H1 (cell line): ENCODE measurements around the gene FOXF1. TPM values are rescaled to one million over a fixed set of nuclear protein-coding genes. Genes with fewer than 3 reads are reported as not detected.

Experiments used
- CTCF ChIA-PET: fragments of 300-600 bp; sonication (Branson Sonifier 250); formaldehyde crosslinking; loops from one replicate; lab custom pipeline; 2021; ENCODE audit not compliant: partially characterized antibody; lab: Charles Lee
- POLR2A ChIA-PET: fragments of 300-600 bp; sonication (Branson Sonifier 250); formaldehyde crosslinking; loops from one replicate; lab custom pipeline; 2021; ENCODE audit warnings: inconsistent platforms; ENCODE audit not compliant: partially characterized antibody; lab: Charles Lee
- DNase-seq, 2 experiments: peaks; one replicate each; pipeline versions ENCODE4 v3.0.0 to v3.0.0-alpha.2; 2010 to 2022; ENCODE audit warnings: low spot score in 2 of 2, low read depth in 1 of 2, mixed read lengths in 1 of 2
- FAIRE-seq: peaks from 2 replicates; lab custom pipeline; 2011; peaks lifted over from hg19 to GRCh38; lab: Jason Lieb, UNC
- H2AFZ ChIP-seq: 2 replicates; pipeline ENCODE4 v1.8.1; 2012; ENCODE audit warnings: low read length, inconsistent platforms
- H2AK5ac ChIP-seq: 2 replicates; pipeline ENCODE4 v1.6.1; 2013; ENCODE audit warnings: low read depth, low read length
- H2BK120ac ChIP-seq: replicated peaks from 2 replicates; pipeline ENCODE3; 2013; ENCODE audit warnings: low read depth, low read length, inconsistent platforms
- H2BK12ac ChIP-seq: 2 replicates; pipeline ENCODE4 v1.6.1; 2013; ENCODE audit warnings: low read depth, low read length
- H2BK15ac ChIP-seq: 2 replicates; pipeline ENCODE4 v1.6.1; 2013; ENCODE audit warnings: low read length
- H2BK20ac ChIP-seq: 2 replicates; pipeline ENCODE4 v1.6.1; 2013; ENCODE audit warnings: low read length
- H2BK5ac ChIP-seq: 2 replicates; pipeline ENCODE4 v1.6.1; 2013; ENCODE audit warnings: low read depth, low read length
- H3K14ac ChIP-seq: 2 replicates; pipeline ENCODE4 v1.6.1; 2013; ENCODE audit warnings: inconsistent platforms; ENCODE audit not compliant: insufficient read length
- H3K18ac ChIP-seq: 2 replicates; pipeline ENCODE4 v1.6.1; 2013; ENCODE audit warnings: low read length; ENCODE audit errors: extremely low read depth
- H3K23ac ChIP-seq: 2 replicates; pipeline ENCODE4 v1.6.1; 2013; ENCODE audit warnings: inconsistent platforms; ENCODE audit not compliant: insufficient read length
- H3K23me2 ChIP-seq: 2 replicates; pipeline ENCODE4 v1.6.1; 2013; ENCODE audit warnings: low read depth, low read length
- H3K27ac ChIP-seq: 2 replicates; pipeline ENCODE4 v1.6.1; 2011; ENCODE audit warnings: low read depth, low read length, inconsistent platforms
- H3K27me3 ChIP-seq, 4 experiments: replicated peaks in 1 of 4; 1 replicate in 1 of 4; 2 replicates in 3 of 4; pipeline versions ENCODE4 v1.6.1 to v1.8.1; 2011 to 2013; ENCODE audit warnings: low read length in 3 of 4, mild to moderate bottlenecking in 3 of 4, inconsistent platforms in 2 of 4, mixed read lengths in 2 of 4, moderate library complexity in 1 of 4; ENCODE audit not compliant: control insufficient read depth in 3 of 4, insufficient read depth in 3 of 4; ENCODE audit errors: extremely low read depth in 1 of 4
- H3K36me3 ChIP-seq, 4 experiments: 2 replicates each; pipeline versions ENCODE4 v1.6.1 to v1.8.1; 2011 to 2013; ENCODE audit warnings: mild to moderate bottlenecking in 4 of 4, low read length in 3 of 4, moderate library complexity in 2 of 4, control low read depth in 1 of 4, inconsistent platforms in 1 of 4; ENCODE audit not compliant: insufficient read depth in 4 of 4, control insufficient read depth in 2 of 4
- H3K4ac ChIP-seq: replicated peaks from 2 replicates; pipeline ENCODE3; 2013; ENCODE audit warnings: low read length, low read depth, mixed read lengths, inconsistent platforms; ENCODE audit not compliant: insufficient read length
- H3K4me1 ChIP-seq, 4 experiments: replicated peaks in 1 of 4; 1 replicate in 1 of 4; 2 replicates in 3 of 4; pipeline versions ENCODE4 v1.6.1 to v1.8.1; 2011 to 2013; ENCODE audit warnings: low read length in 3 of 4, inconsistent platforms in 2 of 4, mixed read lengths in 1 of 4; ENCODE audit not compliant: insufficient read depth in 4 of 4, control insufficient read depth in 3 of 4
- H3K4me2 ChIP-seq, 2 experiments: 2 replicates each; pipeline versions ENCODE4 v1.6.1 to v1.8.1; 2011 to 2013; ENCODE audit warnings: low read depth in 2 of 2, low read length in 2 of 2, control low read depth in 1 of 2, inconsistent platforms in 1 of 2, mild to moderate bottlenecking in 1 of 2; ENCODE audit not compliant: insufficient read depth in 1 of 2
- H3K4me3 ChIP-seq, 4 experiments: fragments of 200-600, 300-600 bp in 1 of 4; sonication (generic), shearing (Covaris generic), sonication (Bioruptor Twin) in 1 of 4; 2 replicates each; pipeline versions ENCODE4 v1.5.1 to v1.8.1; 2011 to 2016; ENCODE audit warnings: low read length in 4 of 4, low read depth in 3 of 4, control low read depth in 2 of 4, inconsistent platforms in 2 of 4, mild to moderate bottlenecking in 2 of 4, mixed read lengths in 1 of 4, moderate library complexity in 1 of 4; ENCODE audit not compliant: insufficient read depth in 2 of 4; ENCODE audit errors: extremely low read depth in 1 of 4
- H3K56ac ChIP-seq: replicated peaks from 2 replicates; pipeline ENCODE3; 2013; ENCODE audit warnings: low read depth, mild to moderate bottlenecking, mixed read lengths, low read length, inconsistent platforms; ENCODE audit not compliant: insufficient read length
- H3K79me1 ChIP-seq: 2 replicates; pipeline ENCODE4 v1.6.1; 2013; ENCODE audit warnings: low read depth, low read length, control low read depth
- H3K79me2 ChIP-seq, 2 experiments: 2 replicates each; pipeline versions ENCODE4 v1.6.1 to v1.8.1; 2012 to 2013; ENCODE audit warnings: low read length in 2 of 2, mild to moderate bottlenecking in 2 of 2, inconsistent platforms in 1 of 2; ENCODE audit not compliant: insufficient read depth in 2 of 2, control insufficient read depth in 1 of 2
- H3K9ac ChIP-seq, 4 experiments: replicated peaks in 1 of 4; 1 replicate in 1 of 4; 2 replicates in 3 of 4; pipeline versions ENCODE4 v1.6.1 to v1.8.1; 2011 to 2013; ENCODE audit warnings: low read depth in 3 of 4, low read length in 3 of 4, control low read depth in 2 of 4, mild to moderate bottlenecking in 2 of 4, moderate library complexity in 2 of 4, inconsistent platforms in 1 of 4; ENCODE audit errors: extremely low read depth in 1 of 4
- H3K9me3 ChIP-seq, 2 experiments: 2 replicates each; pipeline versions ENCODE4 v1.6.1 to v1.8.1; 2012 to 2013; ENCODE audit warnings: mild to moderate bottlenecking in 2 of 2, moderate library complexity in 2 of 2, control low read depth in 1 of 2, inconsistent platforms in 1 of 2, low read depth in 1 of 2, low read length in 1 of 2, mixed read lengths in 1 of 2; ENCODE audit not compliant: insufficient read depth in 2 of 2
- H4K20me1 ChIP-seq, 2 experiments: replicated peaks in 1 of 2; 2 replicates each; pipeline versions ENCODE3 to v1.8.1; 2011 to 2013; ENCODE audit warnings: inconsistent platforms in 2 of 2, low read length in 2 of 2, mild to moderate bottlenecking in 1 of 2; ENCODE audit not compliant: insufficient read depth in 2 of 2, control insufficient read depth in 1 of 2
- H4K5ac ChIP-seq: 2 replicates; pipeline ENCODE4 v1.6.1; 2013; ENCODE audit warnings: low read length, low read depth, mixed read lengths, inconsistent platforms; ENCODE audit not compliant: insufficient read length
- H4K8ac ChIP-seq: 2 replicates; pipeline ENCODE4 v1.8.0; 2013; ENCODE audit warnings: mild to moderate bottlenecking, moderate library complexity, low read length, inconsistent platforms; ENCODE audit not compliant: insufficient read depth; ENCODE audit errors: extremely low read depth
- H4K91ac ChIP-seq: replicated peaks from 2 replicates; pipeline ENCODE3; 2013; ENCODE audit warnings: low read length, mixed read lengths, inconsistent platforms; ENCODE audit not compliant: insufficient read length
- CTBP2 ChIP-seq: IDR thresholded peaks from 2 replicates; pipeline ENCODE4 v1.7.0; 2011; ENCODE audit warnings: borderline replicate concordance, mild to moderate bottlenecking, moderate library complexity, mixed read lengths, low read length; ENCODE audit not compliant: insufficient read depth, insufficient read length
- EZH2 ChIP-seq: fragments of 200-600 bp; sonication (generic); IDR thresholded peaks from 2 replicates; pipeline ENCODE4 v1.7.1; 2012; ENCODE audit warnings: low read depth, mild to moderate bottlenecking, moderate library complexity, low read length, inconsistent platforms; ENCODE audit not compliant: severe bottlenecking
- GABPA ChIP-seq: IDR thresholded peaks from 2 replicates; pipeline ENCODE4 v1.6.1; 2011; ENCODE audit warnings: mild to moderate bottlenecking, low read length, moderate library complexity, borderline replicate concordance; ENCODE audit not compliant: insufficient read depth
- HDAC6 ChIP-seq: IDR thresholded peaks from one replicate; pipeline ENCODE4 v1.7.1; 2012; ENCODE audit warnings: low read depth, mild to moderate bottlenecking, inconsistent platforms, low read length, moderate library complexity
- KDM4A ChIP-seq: IDR thresholded peaks from one replicate; pipeline ENCODE4 v1.7.1; 2012; ENCODE audit warnings: low read depth, mild to moderate bottlenecking, moderate library complexity, low read length, inconsistent platforms; ENCODE audit not compliant: severe bottlenecking
- POLR2A ChIP-seq, 2 experiments: IDR thresholded peaks; 1 replicate in 1 of 2; 2 replicates in 1 of 2; pipeline ENCODE4 v1.6.1; 2011; ENCODE audit warnings: low read depth in 2 of 2, low read length in 2 of 2, mild to moderate bottlenecking in 2 of 2; ENCODE audit errors: control extremely low read depth in 1 of 2
- SRF ChIP-seq: IDR thresholded peaks from 2 replicates; pipeline ENCODE4 v1.6.1; 2011; ENCODE audit warnings: mild to moderate bottlenecking, low read depth, low read length, moderate library complexity
- TBP ChIP-seq: IDR thresholded peaks from 2 replicates; pipeline ENCODE4 v1.6.1; 2011; ENCODE audit warnings: low read depth, low read length, improper control_type of control experiment
- WGBS, 2 experiments: shearing (Covaris generic) in 1 of 2; methylation state at CpG; one replicate each; pipeline versions ENCODE4 v1.1.6 to v1.1.7; 2013 to 2015; ENCODE audit warnings: low lambda C conversion rate in 2 of 2, mixed read lengths in 2 of 2, inconsistent platforms in 1 of 2, low coverage in 1 of 2, missing lambda C conversion rate in 1 of 2; ENCODE audit not compliant: insufficient replicate concordance in 2 of 2, insufficient coverage in 1 of 2, insufficient read length in 1 of 2; ENCODE audit errors: extremely low coverage in 1 of 2, missing lambda C conversion rate in 1 of 2; 5-methylcytosine and 5-hydroxymethylcytosine counted together
- polyA plus RNA-seq, 7 experiments: library from polyadenylated mRNA; depleted of rRNA in 3 of 7; stranded (reverse) in 5 of 7; unstranded in 2 of 7; fragments of >200 nt in 5 of 7; fragments of 200-250 nt in 2 of 7; gene quantifications; 1 replicate in 5 of 7; 2 replicates in 1 of 7; 4 replicates in 1 of 7; pipeline versions ENCODE4 v1.2.1 to v1.2.3, GENCODE V29; 2011 to 2013; ENCODE audit warnings: missing spikeins in 2 of 7, mixed read lengths in 2 of 7
- total RNA-seq: library from RNA; stranded (reverse); fragmentation: NEBNext Ultra II Directional; extraction: Animal tissue kit (Norgen Biotek cat#: 25700); gene quantifications from 2 replicates; pipeline ENCODE4 v1.2.1, GENCODE V29; 2021
- TF ChIP-seq, protein P1 (sequence below): IDR thresholded peaks from 2 replicates; pipeline ENCODE4 v1.6.1; 2012; ENCODE audit warnings: inconsistent platforms

The FOXF1 gene
- total and polyA plus RNA-seq, 2 of the 8 experiments (the other 6 are each of a cell fraction or from before 2014, with no cell fraction given): 0.02 TPM; not detected in 1

DNA sequence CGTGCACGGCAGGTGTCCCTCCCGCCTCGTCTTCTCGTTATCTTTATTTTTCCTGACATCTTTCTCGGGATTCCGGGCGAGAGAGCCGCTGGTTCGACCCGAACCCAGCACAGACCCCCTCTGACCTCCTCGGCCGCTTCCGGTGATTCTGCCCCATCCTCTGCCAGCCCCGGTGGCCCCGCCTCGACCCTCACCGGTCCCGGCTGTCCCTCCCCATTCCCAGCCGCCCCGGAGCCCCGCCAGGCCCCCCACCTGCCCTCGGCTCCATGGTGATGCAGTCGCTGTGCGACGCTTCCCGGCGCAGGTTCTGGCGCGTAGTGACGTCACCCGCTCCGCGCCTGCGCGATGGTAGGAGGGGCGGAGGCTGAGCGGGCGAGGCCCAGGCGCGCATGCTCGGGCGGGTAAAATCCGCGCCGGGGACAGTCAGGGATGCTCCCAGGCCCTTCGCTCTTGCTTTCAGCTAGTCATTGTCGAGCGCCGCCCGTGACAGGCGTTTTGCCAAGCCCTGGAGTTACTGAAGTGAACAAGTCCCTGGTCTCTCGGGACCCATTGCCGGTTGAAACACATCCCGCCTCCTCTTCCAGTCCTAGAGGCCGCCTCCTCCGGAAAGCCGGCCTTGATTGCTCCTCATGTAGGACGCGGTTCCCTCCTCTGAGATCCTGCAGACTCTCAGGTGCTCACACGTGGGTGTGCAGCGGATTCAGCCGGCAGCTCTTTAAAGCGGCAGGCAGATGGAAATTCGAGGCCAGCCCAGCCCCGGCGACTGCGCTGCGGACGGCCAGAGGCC is 44.8 kb downstream of the FOXF1 start, which contains the start of gene MTHFSD:
Gene MTHFSD, minus strand, starts transcription at position 319 of the 787 bp plus-strand sequence. Its CDS starts 51 bp downstream, at position 268.
- Histone ChIP-seq H3K23me2 (peaks cover 4% of the 10 kb centered on the region; the same call in 1 of the 2 replicates), H3K4me2 (peak within 1 kb of the TSS; percentile 72 to 81), H3K56ac (peak within 1 kb of the TSS; percentile 75), H3K14ac (no peak within 1 kb of the TSS), H2AFZ (peak within 1 kb of the TSS; percentile 43; the same call in 1 of the 2 replicates), H3K9me3 (no peaks in the 10 kb centered on the region), H3K18ac (0 out of 2 replicates have a peak within 1 kb of the TSS, but pooled peaks have one; percentile 40), H2AK5ac (no peak within 1 kb of the TSS), H3K23ac (no peak within 1 kb of the TSS), H4K91ac (peak within 1 kb of the TSS; percentile 45), H3K27ac (peak within 1 kb of the TSS; percentile 75), H2BK15ac (no peak within 1 kb of the TSS; the same call in 1 of the 2 replicates), H2BK12ac (no peak within 1 kb of the TSS; the same call in 1 of the 2 replicates), H3K4me3 (peak within 1 kb of the TSS; percentile 63 to 79 (median 74)), H3K9ac (peak within 1 kb of the TSS; percentile 43 to 78 (median 78)), H3K4me1 (peaks cover 0 to 7% (median 3%) of the 10 kb centered on the region in 4 experiments; a peak in 4 of 7 replicates), H4K5ac (peak within 1 kb of the TSS; percentile 60), H3K79me2 (no peaks in the 10 kb centered on the region; a peak in 1 of 4 replicates), H3K79me1 (no peaks in the 10 kb centered on the region; the same call in none of the 2 replicates), H3K4ac (peak within 1 kb of the TSS; percentile 53), H2BK20ac (no peak within 1 kb of the TSS), H3K36me3 (no peaks in the 10 kb centered on the region; a peak in 2 of 8 replicates), H2BK120ac (no peak within 1 kb of the TSS), H2BK5ac (peak within 1 kb of the TSS; percentile 61; the same call in 1 of the 2 replicates), H4K20me1 (no peaks in the 10 kb centered on the region), H3K27me3 (0 out of 7 replicates have a peak, but pooled peaks cover 0 to 7% (median 0%) of the 10 kb centered on the region in 4 experiments), H4K8ac (peak within 1 kb of the TSS; percentile 96)
- ChIA-PET CTCF (interaction anchor here (3.5 kb wide), 1 partner anchor 8 kb away, joined by 14 read pairs; no protein-coding TSS in a partner anchor), POLR2A (interaction anchor here (0.7 kb wide), 2 partner anchors 9 to 16 kb away, joined by 3 read pairs; no protein-coding TSS in a partner anchor)
- no peak for FAIRE-seq
- peak in 1 of 2 experiments; percentile 99 for DNase-seq
- WGBS, 2 experiments: 8% methylated on average over 56 of the region's 70 CpGs; no CpG with 5 or more reads in 1 of the 2 experiments
- TF ChIP-seq KDM4A (peak; percentile 100), EZH2 (no peak), POLR2A (IDR thresholded peaks at IDR 0.05; ENCODE audit: control extremely low read depth in 1 of 2, low read depth in 2 of 2, low read length in 2 of 2) (peak; percentile 52 to 76), CTBP2 (peak; percentile 46), SRF (peak; percentile 89), HDAC6 (no peak), GABPA (no peak), TBP (peak; percentile 59)
- TF ChIP-seq, protein P1, sequence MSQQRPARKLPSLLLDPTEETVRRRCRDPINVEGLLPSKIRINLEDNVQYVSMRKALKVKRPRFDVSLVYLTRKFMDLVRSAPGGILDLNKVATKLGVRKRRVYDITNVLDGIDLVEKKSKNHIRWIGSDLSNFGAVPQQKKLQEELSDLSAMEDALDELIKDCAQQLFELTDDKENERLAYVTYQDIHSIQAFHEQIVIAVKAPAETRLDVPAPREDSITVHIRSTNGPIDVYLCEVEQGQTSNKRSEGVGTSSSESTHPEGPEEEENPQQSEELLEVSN: peak; percentile 77
